GM18951 (cell line): ENCODE measurements around the gene CCDC63.
"Not testable (repeated sequence)": the region's sequence is repeated elsewhere in the genome, so short reads cannot be mapped to it uniquely, and the experiment has no call there.

ENCODE experiments used
- POLR2A ChIP-seq: IDR thresholded peaks from 4 replicates; pipeline ENCODE4 v1.6.1; 2011; ENCODE audit warnings: mild to moderate bottlenecking; ENCODE audit not compliant: insufficient read length, insufficient read depth; ENCODE audit errors: extremely low read depth
- in situ Hi-C: fragments of 300-500 bp; cut with MboI; formaldehyde crosslinking; loops from one replicate; pipeline ENCODE4 v1.12.0; 2022; ENCODE audit warnings: low sequenced_read_pairs, mixed read lengths, inconsistent platforms; ENCODE audit not compliant: unreplicated experiment

Gene CCDC63

DNA sequence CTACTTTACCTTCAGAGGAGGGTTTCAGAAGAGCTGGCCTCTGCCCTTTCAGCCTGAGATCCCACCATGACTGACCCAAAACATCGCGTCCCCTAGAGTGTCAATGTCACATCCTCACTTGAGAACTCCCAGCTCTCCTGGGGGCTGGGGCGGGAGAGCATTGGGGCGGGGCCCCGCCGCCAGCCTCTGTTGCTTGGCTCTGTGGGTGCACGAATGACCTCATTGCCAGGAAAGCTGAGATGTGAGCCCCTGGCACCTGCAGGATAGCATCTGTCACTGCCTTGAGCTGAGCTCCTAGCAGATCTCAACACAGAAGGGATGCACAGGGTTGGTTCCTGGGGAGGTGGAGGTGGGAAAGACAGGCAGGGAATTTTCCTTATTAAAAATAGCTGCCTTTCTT lies 94.1 kb downstream of the CCDC63 start:
- TF ChIP-seq POLR2A, result no peak
- in situ Hi-C loops, result no loop called here

DNA sequence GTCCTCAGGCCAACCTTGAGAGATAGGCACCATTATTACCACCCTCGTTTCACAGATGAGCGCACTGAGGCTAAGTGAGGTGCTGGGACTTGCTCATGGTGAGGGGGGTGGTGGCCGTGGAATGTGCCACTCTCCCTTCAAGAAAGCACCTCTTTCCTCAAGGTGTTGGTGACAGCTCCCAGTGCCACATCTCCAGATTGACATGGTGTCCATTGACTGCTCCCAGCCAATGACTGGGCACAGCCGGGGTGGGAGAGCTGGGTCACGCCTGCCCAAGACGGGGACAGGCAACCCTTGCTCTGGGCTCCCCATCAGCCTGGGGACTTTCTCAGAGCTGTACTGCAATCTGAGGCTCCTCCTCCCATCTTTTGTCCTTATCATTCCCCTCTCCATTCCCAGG lies 94.6 kb downstream of the CCDC63 start:
- in situ Hi-C loops, result no loop called here
- TF ChIP-seq POLR2A, result no peak

DNA sequence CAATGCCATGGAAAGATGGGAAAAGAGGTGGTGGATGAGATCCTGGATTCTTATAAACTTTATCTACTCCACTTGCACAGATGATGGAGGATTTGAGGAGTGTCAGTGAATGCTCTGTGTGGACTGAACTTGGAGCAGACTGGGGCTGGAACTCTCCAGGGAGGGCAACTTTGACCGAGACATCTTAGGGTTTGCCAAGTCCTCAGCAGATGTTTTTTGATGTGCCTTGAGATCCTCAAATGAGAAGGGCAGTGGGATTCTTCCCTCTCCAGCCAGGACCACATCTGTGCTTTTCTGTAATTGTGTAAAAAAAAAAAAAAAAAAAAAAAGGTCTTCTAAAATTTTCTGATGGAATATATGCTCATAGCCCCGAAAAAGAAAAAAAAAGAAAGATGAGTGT lies 96.6 kb downstream of the CCDC63 start:
- in situ Hi-C loops, result no loop called here
- no peak for TF ChIP-seq POLR2A

DNA sequence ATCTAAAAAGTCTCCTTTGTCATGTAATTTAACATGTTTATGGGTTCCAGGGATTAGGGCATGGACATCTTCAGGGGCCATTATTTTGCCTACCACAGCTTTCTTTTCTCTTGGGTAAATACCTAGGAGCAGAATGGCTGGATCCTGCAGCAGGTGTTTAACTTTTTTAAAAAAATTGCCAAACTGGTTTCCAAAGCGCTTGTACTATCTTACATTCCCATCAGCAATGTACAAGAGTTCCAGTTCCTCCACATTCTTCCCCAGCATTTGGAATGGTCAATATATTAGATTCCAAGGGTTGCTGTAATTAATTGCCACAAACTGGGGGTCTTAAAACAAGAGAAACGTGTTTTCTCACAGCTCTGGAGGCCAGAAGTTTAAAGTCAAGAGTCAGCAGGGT lies 101.3 kb downstream of the CCDC63 start:
- in situ Hi-C loops, result no loop called here
- no peak for TF ChIP-seq POLR2A

DNA sequence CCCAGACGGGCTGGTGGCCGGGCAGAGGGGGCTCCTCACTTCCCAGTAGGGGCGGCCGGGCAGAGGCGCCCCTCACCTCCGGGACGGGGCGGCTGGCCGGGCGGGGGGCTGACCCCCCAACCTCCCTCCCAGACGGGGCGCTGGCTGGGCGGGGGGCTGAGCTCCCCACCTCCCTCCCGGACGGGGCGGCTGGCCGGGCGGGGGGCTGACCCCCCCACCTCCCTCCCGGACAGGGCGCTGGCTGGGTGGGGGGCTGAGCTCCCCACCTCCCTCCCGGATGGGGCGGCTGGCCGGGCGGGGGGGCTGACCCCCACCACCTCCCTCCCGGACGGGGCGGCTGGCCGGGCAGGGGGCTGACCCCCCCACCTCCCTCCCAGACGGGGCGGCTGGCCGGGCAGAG lies 103.7 kb downstream of the CCDC63 start:
- in situ Hi-C loops, result not testable (repeated sequence)

DNA sequence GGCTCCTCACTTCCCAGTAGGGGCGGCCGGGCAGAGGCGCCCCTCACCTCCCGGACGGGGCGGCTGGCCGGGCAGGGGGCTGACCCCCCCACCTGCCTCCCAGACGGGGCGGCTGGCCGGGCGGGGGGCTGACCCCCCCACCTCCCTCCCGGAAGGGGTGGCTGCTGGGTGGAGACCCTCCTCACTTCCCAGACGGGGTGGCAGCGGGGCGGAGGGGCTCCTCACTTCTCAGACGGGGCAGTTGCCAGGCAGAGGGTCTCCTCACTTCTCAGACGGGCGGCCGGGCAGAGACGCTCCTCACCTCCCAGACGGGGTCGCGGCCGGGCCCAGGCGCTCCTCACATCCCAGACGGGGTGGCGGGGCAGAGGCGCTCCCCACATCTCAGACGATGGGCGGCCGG lies 104.1 kb downstream of the CCDC63 start:
- in situ Hi-C loops, result not testable (repeated sequence)
